ENCODE results near the gene LGALS3BP. TPM values are rescaled to one million over a fixed set of nuclear protein-coding genes. Genes with fewer than 3 reads are reported as not detected.

Gene LGALS3BP
- total RNA-seq, 2 experiments from 2014 or later, result 0.88 to 1.7 TPM

DNA sequence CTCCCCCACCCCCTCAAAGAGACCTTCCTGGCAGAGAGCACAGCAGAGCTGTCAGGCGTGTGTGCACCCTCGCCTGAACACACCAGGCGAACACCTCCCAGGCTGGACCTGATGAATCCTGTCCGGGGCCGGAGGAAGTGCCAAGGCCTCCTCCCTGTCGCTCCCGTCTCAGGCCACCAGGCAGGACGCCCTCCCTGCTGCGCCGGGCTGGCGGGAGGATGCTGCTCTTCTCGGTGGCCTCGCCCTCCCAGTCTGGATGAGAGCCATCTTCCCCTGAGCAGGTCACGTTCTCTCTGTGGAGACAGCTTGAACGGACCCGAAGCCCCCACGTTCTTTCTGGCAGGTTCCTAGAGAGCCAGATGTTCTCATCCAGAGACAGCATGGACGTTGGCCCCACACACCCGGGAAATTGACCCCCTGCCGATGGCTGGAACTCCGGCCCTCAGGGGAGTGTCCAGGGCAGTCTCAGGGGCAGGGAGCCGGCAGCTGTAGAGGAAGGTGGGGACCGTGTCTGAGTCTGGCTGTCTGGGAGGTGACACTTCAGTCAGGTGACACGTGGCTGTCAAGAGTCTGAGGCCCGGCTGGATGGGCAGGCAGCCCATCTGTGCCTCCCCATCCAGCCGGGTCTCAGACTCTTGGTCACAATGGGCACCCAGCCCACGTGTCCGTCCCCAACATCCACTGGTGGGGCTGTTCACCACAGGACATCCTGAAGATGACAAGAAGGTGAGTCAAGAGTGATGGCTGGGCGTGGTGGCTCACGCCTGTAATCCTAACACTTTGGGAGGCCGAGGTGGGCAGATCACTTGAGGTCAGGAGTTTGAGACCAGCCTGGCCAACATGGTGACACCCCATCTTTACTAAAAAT is 49.6 kb downstream of the LGALS3BP start:
- H3K36me3 ChIP-seq (ENCODE audit: insufficient read depth, low read length), result no peaks in the 10 kb centered on the region
- no peak overlapping the region for H3K4me2 ChIP-seq (ENCODE audit: low read length)
- POLR2A ChIA-PET, result no interaction called here
- H3K27ac ChIP-seq (ENCODE audit: low read depth, low read length, poor library complexity, severe bottlenecking), result no peak overlapping the region
- DNase-seq (ENCODE audit: low spot score), result no peak
- intact Hi-C loops (cut with micrococcal nuclease; ENCODE audit: unreplicated experiment), result no loop called here
- no peaks in the 10 kb centered on the region for H3K9me2 ChIP-seq (ENCODE audit: insufficient read depth, low read length)
- H3K4me1 ChIP-seq (ENCODE audit: insufficient read depth, low read length, poor library complexity, severe bottlenecking), result no peaks in the 10 kb centered on the region
- CTCF ChIA-PET (ENCODE audit: unreplicated experiment), result no interaction called here
- no TSS peak for BruUV-seq (replicated peaks)
- TF ChIP-seq EZH2phosphoT487 (IDR thresholded peaks at IDR 0.05; ENCODE audit: borderline replicate concordance, low read depth, low read length) (no peak), CTCF (conservative IDR thresholded peaks at IDR 0.05; ENCODE audit: low read length) (no peak)
- no peaks in the 10 kb centered on the region for H4K20me1 ChIP-seq (ENCODE audit: insufficient read depth, low read length)
- H3K4me3 ChIP-seq (ENCODE audit: low read depth, low read length, poor library complexity, severe bottlenecking), result no peak overlapping the region
- no peaks in the 10 kb centered on the region for H3K79me2 ChIP-seq (ENCODE audit: insufficient read depth, low read depth, low read length)
- no peaks in the 10 kb centered on the region for H3K9me3 ChIP-seq (ENCODE audit: low read length)
- no peak overlapping the region for H2AFZ ChIP-seq (ENCODE audit: low read length)

- Histone ChIP-seq H3K4me3 (ENCODE audit: low read depth, low read length, poor library complexity, severe bottlenecking) (no peak overlapping the region), H3K36me3 (ENCODE audit: insufficient read depth, low read length) (no peaks in the 10 kb centered on the region), H3K4me1 (ENCODE audit: insufficient read depth, low read length, poor library complexity, severe bottlenecking) (peaks cover 9% of the 10 kb centered on the region), H4K20me1 (ENCODE audit: insufficient read depth, low read length) (no peaks in the 10 kb centered on the region), H3K9me2 (ENCODE audit: insufficient read depth, low read length) (no peaks in the 10 kb centered on the region), H3K79me2 (ENCODE audit: insufficient read depth, low read depth, low read length) (no peaks in the 10 kb centered on the region), H2AFZ (ENCODE audit: low read length) (no peak overlapping the region), H3K9me3 (ENCODE audit: low read length) (no peaks in the 10 kb centered on the region), H3K4me2 (ENCODE audit: low read length) (no peak overlapping the region), H3K27ac (ENCODE audit: low read depth, low read length, poor library complexity, severe bottlenecking) (no peak overlapping the region)
- ChIA-PET CTCF (ENCODE audit: unreplicated experiment) (no interaction called here), POLR2A (no interaction called here)
- no peak for DNase-seq (ENCODE audit: low spot score)
- BruUV-seq (replicated peaks), result no TSS peak
- intact Hi-C loops (cut with micrococcal nuclease; ENCODE audit: unreplicated experiment), result no loop called here
- no peak for TF ChIP-seq CTCF (conservative IDR thresholded peaks at IDR 0.05; ENCODE audit: low read length)
- TF ChIP-seq EZH2phosphoT487 (IDR thresholded peaks at IDR 0.05; ENCODE audit: borderline replicate concordance, low read depth, low read length), result no peak
These were observed 53.8 kb downstream of the LGALS3BP start for GRCh38 chr17:78925662-78926555.

Measured in OCI-LY7 (cell line).